KMS-11 (cell line): ENCODE measurements around the gene NELL2.
"Not testable (repeated sequence)": the region's sequence is repeated elsewhere in the genome, so short reads cannot be mapped to it uniquely, and the experiment has no call there.

ENCODE experiments used
- H2AFZ ChIP-seq: fragments of 200-600 bp; sonication (generic); 2 replicates; pipeline ENCODE4 v1.6.1; 2016; ENCODE audit warnings: antibody characterized with exemption, mixed run types, low read depth
- H3K27ac ChIP-seq: fragments of 200-600 bp; sonication (generic); 2 replicates; pipeline ENCODE4 v1.6.1; 2016; ENCODE audit warnings: mild to moderate bottlenecking, mixed run types
- H3K27me3 ChIP-seq: fragments of 200-600 bp; sonication (generic); 2 replicates; pipeline ENCODE4 v1.6.1; 2017; ENCODE audit warnings: mild to moderate bottlenecking, low read depth, mixed run types, moderate library complexity; ENCODE audit not compliant: insufficient read depth
- H3K36me3 ChIP-seq: fragments of 200-600 bp; sonication (generic); 2 replicates; pipeline ENCODE4 v1.6.1; 2017; ENCODE audit warnings: mild to moderate bottlenecking, mixed run types; ENCODE audit not compliant: insufficient read depth
- H3K4me1 ChIP-seq: fragments of 200-600 bp; sonication (generic); 2 replicates; pipeline ENCODE4 v1.6.1; 2016; ENCODE audit warnings: mild to moderate bottlenecking, low read depth, mixed run types; ENCODE audit not compliant: poor library complexity, severe bottlenecking
- H3K4me2 ChIP-seq: fragments of 200-600 bp; sonication (generic); 2 replicates; pipeline ENCODE4 v1.7.0; 2016; ENCODE audit warnings: mild to moderate bottlenecking, mixed run types
- H3K4me3 ChIP-seq: fragments of 200-600 bp; sonication (generic); IDR thresholded peaks from 2 replicates; pipeline ENCODE4 v1.6.1; 2017; ENCODE audit warnings: low read depth, low read length, mixed read lengths; ENCODE audit not compliant: insufficient read depth
- H3K79me2 ChIP-seq: fragments of 200-600 bp; sonication (generic); 2 replicates; pipeline ENCODE4 v1.6.1; 2016; ENCODE audit warnings: low read depth, mixed run types; ENCODE audit not compliant: insufficient read depth
- H3K9ac ChIP-seq: fragments of 200-600 bp; sonication (generic); 2 replicates; pipeline ENCODE4 v1.6.1; 2016; ENCODE audit warnings: mild to moderate bottlenecking, mixed run types
- H4K20me1 ChIP-seq: fragments of 200-600 bp; sonication (generic); 2 replicates; pipeline ENCODE4 v1.6.1; 2016; ENCODE audit warnings: mild to moderate bottlenecking, mixed run types; ENCODE audit not compliant: insufficient read depth
- TF ChIP-seq, protein P1 (sequence below): fragments of 200-600 bp; sonication (generic); conservative IDR thresholded peaks from 2 replicates; pipeline ENCODE4 v1.6.1; 2017; ENCODE audit warnings: low read depth, mild to moderate bottlenecking, antibody characterized with exemption, low read length, moderate library complexity, mixed read lengths

Gene NELL2

DNA sequence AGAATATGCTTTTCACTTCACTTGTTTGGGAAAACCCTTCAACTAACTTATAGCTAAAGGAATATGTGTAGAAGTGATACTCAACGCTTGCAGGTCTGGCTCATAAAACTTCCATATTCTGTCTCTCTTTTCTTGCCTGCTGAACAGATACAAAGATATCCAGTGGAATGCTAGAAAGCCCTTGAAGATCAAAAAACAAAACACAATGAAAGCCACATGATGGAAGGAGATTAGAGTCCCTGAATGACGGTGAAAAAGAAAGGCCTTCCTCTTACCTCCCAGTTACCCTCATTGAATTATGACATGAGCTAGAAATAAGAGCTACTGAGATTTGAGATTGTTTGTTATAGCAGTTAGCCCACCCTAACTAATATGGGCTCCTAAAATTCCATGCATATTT lies 28.2 kb upstream of the NELL2 start:
- Histone ChIP-seq H3K79me2 (no peaks in the 10 kb centered on the region), H2AFZ (no peak overlapping the region), H3K4me3 (no peak overlapping the region), H3K27ac (no peak overlapping the region), H4K20me1 (no peaks in the 10 kb centered on the region), H3K9ac (no peak overlapping the region), H3K36me3 (no peaks in the 10 kb centered on the region), H3K4me1 (no peaks in the 10 kb centered on the region), H3K27me3 (no peaks in the 10 kb centered on the region), H3K4me2 (no peak overlapping the region)
- TF ChIP-seq, protein P1, sequence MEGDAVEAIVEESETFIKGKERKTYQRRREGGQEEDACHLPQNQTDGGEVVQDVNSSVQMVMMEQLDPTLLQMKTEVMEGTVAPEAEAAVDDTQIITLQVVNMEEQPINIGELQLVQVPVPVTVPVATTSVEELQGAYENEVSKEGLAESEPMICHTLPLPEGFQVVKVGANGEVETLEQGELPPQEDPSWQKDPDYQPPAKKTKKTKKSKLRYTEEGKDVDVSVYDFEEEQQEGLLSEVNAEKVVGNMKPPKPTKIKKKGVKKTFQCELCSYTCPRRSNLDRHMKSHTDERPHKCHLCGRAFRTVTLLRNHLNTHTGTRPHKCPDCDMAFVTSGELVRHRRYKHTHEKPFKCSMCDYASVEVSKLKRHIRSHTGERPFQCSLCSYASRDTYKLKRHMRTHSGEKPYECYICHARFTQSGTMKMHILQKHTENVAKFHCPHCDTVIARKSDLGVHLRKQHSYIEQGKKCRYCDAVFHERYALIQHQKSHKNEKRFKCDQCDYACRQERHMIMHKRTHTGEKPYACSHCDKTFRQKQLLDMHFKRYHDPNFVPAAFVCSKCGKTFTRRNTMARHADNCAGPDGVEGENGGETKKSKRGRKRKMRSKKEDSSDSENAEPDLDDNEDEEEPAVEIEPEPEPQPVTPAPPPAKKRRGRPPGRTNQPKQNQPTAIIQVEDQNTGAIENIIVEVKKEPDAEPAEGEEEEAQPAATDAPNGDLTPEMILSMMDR, result no peak

DNA sequence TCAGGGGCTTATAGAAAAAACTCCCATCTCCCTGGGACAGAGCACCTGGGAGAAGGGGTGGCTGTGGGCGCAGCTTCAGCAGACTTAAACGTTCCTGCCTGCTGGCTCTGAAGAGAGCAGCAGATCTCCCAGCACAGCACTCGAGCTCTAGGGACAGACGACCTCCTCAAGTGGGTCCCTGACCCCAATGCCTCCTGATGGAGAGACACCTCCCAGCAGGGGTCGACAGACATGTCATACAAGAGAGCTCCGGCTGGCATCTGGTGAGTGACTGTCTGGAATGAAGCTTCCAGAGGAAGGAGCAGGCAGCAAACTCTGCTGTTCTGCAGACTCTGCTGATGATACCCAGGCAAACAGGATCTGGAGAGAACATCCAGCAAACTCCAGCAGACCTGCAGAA lies 22.0 kb upstream of the NELL2 start:
- H3K9ac ChIP-seq, result not testable (repeated sequence)

DNA sequence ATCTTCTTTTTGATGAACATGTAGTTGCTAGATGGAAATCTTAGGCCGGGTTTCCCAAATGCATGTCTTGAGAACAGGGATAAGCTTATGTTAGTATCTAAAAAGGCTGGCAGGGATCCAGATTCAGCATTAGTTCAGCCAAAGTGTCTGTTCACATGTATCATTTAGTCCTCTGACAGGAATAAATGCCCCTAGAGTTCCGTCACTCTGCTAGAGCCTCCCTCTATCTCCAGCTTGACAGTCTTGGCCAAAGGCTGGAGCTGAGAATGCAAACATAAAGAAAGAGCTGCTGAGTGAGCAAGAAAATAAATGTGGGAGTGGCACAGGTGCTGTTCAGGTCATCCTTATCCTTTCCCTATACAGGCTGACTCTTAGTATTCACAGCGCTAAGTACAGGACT lies 13.8 kb upstream of the NELL2 start:
- no peaks in the 10 kb centered on the region for H3K4me1 ChIP-seq
- no peaks in the 10 kb centered on the region for H3K79me2 ChIP-seq
- no peaks in the 10 kb centered on the region for H3K27me3 ChIP-seq
- no peaks in the 10 kb centered on the region for H3K36me3 ChIP-seq
- H2AFZ ChIP-seq, result no peak overlapping the region
- TF ChIP-seq, protein P1, result no peak
- no peaks in the 10 kb centered on the region for H4K20me1 ChIP-seq
- no peak overlapping the region for H3K9ac ChIP-seq
- H3K27ac ChIP-seq, result no peak overlapping the region
- H3K4me3 ChIP-seq, result no peak overlapping the region
- no peak overlapping the region for H3K4me2 ChIP-seq

More for the DNA sequence above, 22.0 kb upstream of the NELL2 start:
- not testable (repeated sequence) for H2AFZ ChIP-seq, H3K27me3 ChIP-seq, H3K4me1 ChIP-seq, H3K4me2 ChIP-seq, H3K79me2 ChIP-seq, H4K20me1 ChIP-seq, H3K4me3 ChIP-seq, H3K36me3 ChIP-seq, H3K27ac ChIP-seq

DNA sequence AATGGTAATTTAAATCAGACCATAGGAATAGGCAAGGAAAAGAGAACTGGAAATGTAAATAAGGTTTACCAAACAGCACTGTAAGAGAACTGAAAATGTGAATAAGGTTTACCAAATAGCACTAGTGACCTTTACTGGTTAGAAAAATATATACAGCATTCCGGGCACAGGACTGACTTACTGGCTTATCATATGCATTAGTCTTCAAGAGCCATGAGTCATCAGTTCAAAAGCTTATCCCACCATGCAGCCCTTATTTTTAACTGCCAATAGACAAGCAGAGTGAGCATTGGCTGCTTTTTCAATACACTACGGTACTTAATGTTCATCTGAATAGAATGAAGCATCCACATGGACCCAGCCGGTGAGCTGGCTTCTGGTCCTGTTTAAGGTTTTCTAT lies 13.0 kb upstream of the NELL2 start:
- no peaks in the 10 kb centered on the region for H3K79me2 ChIP-seq
- no peak overlapping the region for H3K4me2 ChIP-seq
- no peak overlapping the region for H3K9ac ChIP-seq
- TF ChIP-seq, protein P1, result no peak
- no peaks in the 10 kb centered on the region for H3K36me3 ChIP-seq
- H2AFZ ChIP-seq, result no peak overlapping the region
- no peaks in the 10 kb centered on the region for H4K20me1 ChIP-seq
- H3K27ac ChIP-seq, result no peak overlapping the region
- no peaks in the 10 kb centered on the region for H3K27me3 ChIP-seq
- H3K4me1 ChIP-seq, result no peaks in the 10 kb centered on the region
- no peak overlapping the region for H3K4me3 ChIP-seq

DNA sequence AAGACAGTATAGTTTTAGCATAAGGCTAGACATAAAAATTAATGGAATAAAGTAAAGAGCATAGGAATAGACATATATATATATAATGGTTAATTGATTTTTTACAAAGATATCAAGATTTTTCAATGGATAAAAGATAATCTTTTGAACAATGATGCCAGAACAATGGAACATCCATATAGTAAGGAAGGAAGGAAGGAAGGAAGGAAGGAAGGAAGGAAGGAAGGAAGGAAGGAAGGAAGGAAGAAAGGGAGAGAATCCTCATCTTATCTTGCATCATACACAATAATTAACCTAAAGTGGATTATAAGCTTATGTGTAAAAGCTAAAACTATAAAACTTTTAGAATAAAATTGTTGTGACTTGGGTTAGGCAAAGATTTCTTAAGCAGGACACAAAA lies 9.8 kb upstream of the NELL2 start:
- Histone ChIP-seq H3K4me2 (no peak overlapping the region), H2AFZ (no peak overlapping the region), H3K27ac (no peak overlapping the region), H3K4me3 (no peak overlapping the region), H3K36me3 (no peaks in the 10 kb centered on the region), H3K79me2 (no peaks in the 10 kb centered on the region), H3K4me1 (no peaks in the 10 kb centered on the region), H4K20me1 (no peaks in the 10 kb centered on the region), H3K27me3 (no peaks in the 10 kb centered on the region), H3K9ac (no peak overlapping the region)
- TF ChIP-seq, protein P1, result no peak
